H1 (cell line): ENCODE results near the gene FOXN3. TPM values are rescaled to one million over a fixed set of nuclear protein-coding genes. Genes with fewer than 3 reads are reported as not detected.

Experiments
- CTCF ChIA-PET: fragments of 300-600 bp; sonication (Branson Sonifier 250); formaldehyde crosslinking; loops from one replicate; lab custom pipeline; 2021; ENCODE audit not compliant: partially characterized antibody; lab: Charles Lee
- POLR2A ChIA-PET: fragments of 300-600 bp; sonication (Branson Sonifier 250); formaldehyde crosslinking; loops from one replicate; lab custom pipeline; 2021; ENCODE audit warnings: inconsistent platforms; ENCODE audit not compliant: partially characterized antibody; lab: Charles Lee
- DNase-seq, 2 experiments: peaks; one replicate each; pipeline versions ENCODE4 v3.0.0 to v3.0.0-alpha.2; 2010 to 2022; ENCODE audit warnings: low spot score in 2 of 2, low read depth in 1 of 2, mixed read lengths in 1 of 2
- FAIRE-seq: peaks from 2 replicates; lab custom pipeline; 2011; peaks lifted over from hg19 to GRCh38; lab: Jason Lieb, UNC
- H2AFZ ChIP-seq: 2 replicates; pipeline ENCODE4 v1.8.1; 2012; ENCODE audit warnings: low read length, inconsistent platforms
- H2AK5ac ChIP-seq: 2 replicates; pipeline ENCODE4 v1.6.1; 2013; ENCODE audit warnings: low read depth, low read length
- H2BK120ac ChIP-seq: replicated peaks from 2 replicates; pipeline ENCODE3; 2013; ENCODE audit warnings: low read depth, low read length, inconsistent platforms
- H2BK12ac ChIP-seq: 2 replicates; pipeline ENCODE4 v1.6.1; 2013; ENCODE audit warnings: low read depth, low read length
- H2BK15ac ChIP-seq: 2 replicates; pipeline ENCODE4 v1.6.1; 2013; ENCODE audit warnings: low read length
- H2BK20ac ChIP-seq: 2 replicates; pipeline ENCODE4 v1.6.1; 2013; ENCODE audit warnings: low read length
- H2BK5ac ChIP-seq: 2 replicates; pipeline ENCODE4 v1.6.1; 2013; ENCODE audit warnings: low read depth, low read length
- H3K14ac ChIP-seq: 2 replicates; pipeline ENCODE4 v1.6.1; 2013; ENCODE audit warnings: inconsistent platforms; ENCODE audit not compliant: insufficient read length
- H3K18ac ChIP-seq: 2 replicates; pipeline ENCODE4 v1.6.1; 2013; ENCODE audit warnings: low read length; ENCODE audit errors: extremely low read depth
- H3K23ac ChIP-seq: 2 replicates; pipeline ENCODE4 v1.6.1; 2013; ENCODE audit warnings: inconsistent platforms; ENCODE audit not compliant: insufficient read length
- H3K23me2 ChIP-seq: 2 replicates; pipeline ENCODE4 v1.6.1; 2013; ENCODE audit warnings: low read depth, low read length
- H3K27ac ChIP-seq: 2 replicates; pipeline ENCODE4 v1.6.1; 2011; ENCODE audit warnings: low read depth, low read length, inconsistent platforms
- H3K27me3 ChIP-seq, 4 experiments: replicated peaks in 1 of 4; 1 replicate in 1 of 4; 2 replicates in 3 of 4; pipeline versions ENCODE4 v1.6.1 to v1.8.1; 2011 to 2013; ENCODE audit warnings: low read length in 3 of 4, mild to moderate bottlenecking in 3 of 4, inconsistent platforms in 2 of 4, mixed read lengths in 2 of 4, moderate library complexity in 1 of 4; ENCODE audit not compliant: control insufficient read depth in 3 of 4, insufficient read depth in 3 of 4; ENCODE audit errors: extremely low read depth in 1 of 4
- H3K36me3 ChIP-seq, 4 experiments: 2 replicates each; pipeline versions ENCODE4 v1.6.1 to v1.8.1; 2011 to 2013; ENCODE audit warnings: mild to moderate bottlenecking in 4 of 4, low read length in 3 of 4, moderate library complexity in 2 of 4, control low read depth in 1 of 4, inconsistent platforms in 1 of 4; ENCODE audit not compliant: insufficient read depth in 4 of 4, control insufficient read depth in 2 of 4
- H3K4ac ChIP-seq: replicated peaks from 2 replicates; pipeline ENCODE3; 2013; ENCODE audit warnings: low read length, low read depth, mixed read lengths, inconsistent platforms; ENCODE audit not compliant: insufficient read length
- H3K4me1 ChIP-seq, 4 experiments: replicated peaks in 1 of 4; 1 replicate in 1 of 4; 2 replicates in 3 of 4; pipeline versions ENCODE4 v1.6.1 to v1.8.1; 2011 to 2013; ENCODE audit warnings: low read length in 3 of 4, inconsistent platforms in 2 of 4, mixed read lengths in 1 of 4; ENCODE audit not compliant: insufficient read depth in 4 of 4, control insufficient read depth in 3 of 4
- H3K4me2 ChIP-seq, 2 experiments: 2 replicates each; pipeline versions ENCODE4 v1.6.1 to v1.8.1; 2011 to 2013; ENCODE audit warnings: low read depth in 2 of 2, low read length in 2 of 2, control low read depth in 1 of 2, inconsistent platforms in 1 of 2, mild to moderate bottlenecking in 1 of 2; ENCODE audit not compliant: insufficient read depth in 1 of 2
- H3K4me3 ChIP-seq, 4 experiments: fragments of 200-600, 300-600 bp in 1 of 4; sonication (generic), shearing (Covaris generic), sonication (Bioruptor Twin) in 1 of 4; 2 replicates each; pipeline versions ENCODE4 v1.5.1 to v1.8.1; 2011 to 2016; ENCODE audit warnings: low read length in 4 of 4, low read depth in 3 of 4, control low read depth in 2 of 4, inconsistent platforms in 2 of 4, mild to moderate bottlenecking in 2 of 4, mixed read lengths in 1 of 4, moderate library complexity in 1 of 4; ENCODE audit not compliant: insufficient read depth in 2 of 4; ENCODE audit errors: extremely low read depth in 1 of 4
- H3K56ac ChIP-seq: replicated peaks from 2 replicates; pipeline ENCODE3; 2013; ENCODE audit warnings: low read depth, mild to moderate bottlenecking, mixed read lengths, low read length, inconsistent platforms; ENCODE audit not compliant: insufficient read length
- H3K79me1 ChIP-seq: 2 replicates; pipeline ENCODE4 v1.6.1; 2013; ENCODE audit warnings: low read depth, low read length, control low read depth
- H3K79me2 ChIP-seq, 2 experiments: 2 replicates each; pipeline versions ENCODE4 v1.6.1 to v1.8.1; 2012 to 2013; ENCODE audit warnings: low read length in 2 of 2, mild to moderate bottlenecking in 2 of 2, inconsistent platforms in 1 of 2; ENCODE audit not compliant: insufficient read depth in 2 of 2, control insufficient read depth in 1 of 2
- H3K9ac ChIP-seq, 4 experiments: replicated peaks in 1 of 4; 1 replicate in 1 of 4; 2 replicates in 3 of 4; pipeline versions ENCODE4 v1.6.1 to v1.8.1; 2011 to 2013; ENCODE audit warnings: low read depth in 3 of 4, low read length in 3 of 4, control low read depth in 2 of 4, mild to moderate bottlenecking in 2 of 4, moderate library complexity in 2 of 4, inconsistent platforms in 1 of 4; ENCODE audit errors: extremely low read depth in 1 of 4
- H3K9me3 ChIP-seq, 2 experiments: 2 replicates each; pipeline versions ENCODE4 v1.6.1 to v1.8.1; 2012 to 2013; ENCODE audit warnings: mild to moderate bottlenecking in 2 of 2, moderate library complexity in 2 of 2, control low read depth in 1 of 2, inconsistent platforms in 1 of 2, low read depth in 1 of 2, low read length in 1 of 2, mixed read lengths in 1 of 2; ENCODE audit not compliant: insufficient read depth in 2 of 2
- H4K20me1 ChIP-seq, 2 experiments: replicated peaks in 1 of 2; 2 replicates each; pipeline versions ENCODE3 to v1.8.1; 2011 to 2013; ENCODE audit warnings: inconsistent platforms in 2 of 2, low read length in 2 of 2, mild to moderate bottlenecking in 1 of 2; ENCODE audit not compliant: insufficient read depth in 2 of 2, control insufficient read depth in 1 of 2
- H4K5ac ChIP-seq: 2 replicates; pipeline ENCODE4 v1.6.1; 2013; ENCODE audit warnings: low read length, low read depth, mixed read lengths, inconsistent platforms; ENCODE audit not compliant: insufficient read length
- H4K8ac ChIP-seq: 2 replicates; pipeline ENCODE4 v1.8.0; 2013; ENCODE audit warnings: mild to moderate bottlenecking, moderate library complexity, low read length, inconsistent platforms; ENCODE audit not compliant: insufficient read depth; ENCODE audit errors: extremely low read depth
- H4K91ac ChIP-seq: replicated peaks from 2 replicates; pipeline ENCODE3; 2013; ENCODE audit warnings: low read length, mixed read lengths, inconsistent platforms; ENCODE audit not compliant: insufficient read length
- CHD2 ChIP-seq: IDR thresholded peaks from 2 replicates; pipeline ENCODE4 v1.6.1; 2012; ENCODE audit warnings: low read length, improper control_type of control experiment
- CTBP2 ChIP-seq: IDR thresholded peaks from 2 replicates; pipeline ENCODE4 v1.7.0; 2011; ENCODE audit warnings: borderline replicate concordance, mild to moderate bottlenecking, moderate library complexity, mixed read lengths, low read length; ENCODE audit not compliant: insufficient read depth, insufficient read length
- GABPA ChIP-seq: IDR thresholded peaks from 2 replicates; pipeline ENCODE4 v1.6.1; 2011; ENCODE audit warnings: mild to moderate bottlenecking, low read length, moderate library complexity, borderline replicate concordance; ENCODE audit not compliant: insufficient read depth
- RAD21 ChIP-seq, 2 experiments: IDR thresholded peaks in 1 of 2; conservative IDR thresholded peaks in 1 of 2; 2 replicates each; pipeline ENCODE4 v1.6.1; 2011; ENCODE audit warnings: low read depth in 2 of 2, low read length in 2 of 2, improper control_type of control experiment in 1 of 2, inconsistent platforms in 1 of 2, mild to moderate bottlenecking in 1 of 2, moderate library complexity in 1 of 2
- SAP30 ChIP-seq: fragments of 300-600 bp; sonication (generic); IDR thresholded peaks from 2 replicates; pipeline ENCODE4 v1.7.1; 2012; ENCODE audit warnings: low read length, moderate library complexity, mild to moderate bottlenecking, inconsistent platforms; ENCODE audit not compliant: insufficient read depth, insufficient replicate concordance
- SIX5 ChIP-seq: IDR thresholded peaks from 2 replicates; pipeline ENCODE4 v1.6.1; 2011; ENCODE audit warnings: mild to moderate bottlenecking, low read depth, low read length
- SUZ12 ChIP-seq: fragments of 200-600 bp; sonication (generic); IDR thresholded peaks from 2 replicates; pipeline ENCODE4 v1.6.1; 2012; ENCODE audit warnings: mild to moderate bottlenecking, inconsistent platforms, low read length, moderate library complexity, mixed read lengths
- TCF12 ChIP-seq: IDR thresholded peaks from 2 replicates; pipeline ENCODE4 v1.6.1; 2011; ENCODE audit warnings: low read depth, mild to moderate bottlenecking, low read length
- WGBS, 2 experiments: shearing (Covaris generic) in 1 of 2; methylation state at CpG; one replicate each; pipeline versions ENCODE4 v1.1.6 to v1.1.7; 2013 to 2015; ENCODE audit warnings: low lambda C conversion rate in 2 of 2, mixed read lengths in 2 of 2, inconsistent platforms in 1 of 2, low coverage in 1 of 2, missing lambda C conversion rate in 1 of 2; ENCODE audit not compliant: insufficient replicate concordance in 2 of 2, insufficient coverage in 1 of 2, insufficient read length in 1 of 2; ENCODE audit errors: extremely low coverage in 1 of 2, missing lambda C conversion rate in 1 of 2; 5-methylcytosine and 5-hydroxymethylcytosine counted together
- polyA plus RNA-seq, 7 experiments: library from polyadenylated mRNA; depleted of rRNA in 3 of 7; stranded (reverse) in 5 of 7; unstranded in 2 of 7; fragments of >200 nt in 5 of 7; fragments of 200-250 nt in 2 of 7; gene quantifications; 1 replicate in 5 of 7; 2 replicates in 1 of 7; 4 replicates in 1 of 7; pipeline versions ENCODE4 v1.2.1 to v1.2.3, GENCODE V29; 2011 to 2013; ENCODE audit warnings: missing spikeins in 2 of 7, mixed read lengths in 2 of 7
- total RNA-seq: library from RNA; stranded (reverse); fragmentation: NEBNext Ultra II Directional; extraction: Animal tissue kit (Norgen Biotek cat#: 25700); gene quantifications from 2 replicates; pipeline ENCODE4 v1.2.1, GENCODE V29; 2021

Gene FOXN3
- total and polyA plus RNA-seq, 2 of the 8 experiments (the other 6 are each of a cell fraction or from before 2014, with no cell fraction given) = 52.6 to 178 TPM

DNA sequence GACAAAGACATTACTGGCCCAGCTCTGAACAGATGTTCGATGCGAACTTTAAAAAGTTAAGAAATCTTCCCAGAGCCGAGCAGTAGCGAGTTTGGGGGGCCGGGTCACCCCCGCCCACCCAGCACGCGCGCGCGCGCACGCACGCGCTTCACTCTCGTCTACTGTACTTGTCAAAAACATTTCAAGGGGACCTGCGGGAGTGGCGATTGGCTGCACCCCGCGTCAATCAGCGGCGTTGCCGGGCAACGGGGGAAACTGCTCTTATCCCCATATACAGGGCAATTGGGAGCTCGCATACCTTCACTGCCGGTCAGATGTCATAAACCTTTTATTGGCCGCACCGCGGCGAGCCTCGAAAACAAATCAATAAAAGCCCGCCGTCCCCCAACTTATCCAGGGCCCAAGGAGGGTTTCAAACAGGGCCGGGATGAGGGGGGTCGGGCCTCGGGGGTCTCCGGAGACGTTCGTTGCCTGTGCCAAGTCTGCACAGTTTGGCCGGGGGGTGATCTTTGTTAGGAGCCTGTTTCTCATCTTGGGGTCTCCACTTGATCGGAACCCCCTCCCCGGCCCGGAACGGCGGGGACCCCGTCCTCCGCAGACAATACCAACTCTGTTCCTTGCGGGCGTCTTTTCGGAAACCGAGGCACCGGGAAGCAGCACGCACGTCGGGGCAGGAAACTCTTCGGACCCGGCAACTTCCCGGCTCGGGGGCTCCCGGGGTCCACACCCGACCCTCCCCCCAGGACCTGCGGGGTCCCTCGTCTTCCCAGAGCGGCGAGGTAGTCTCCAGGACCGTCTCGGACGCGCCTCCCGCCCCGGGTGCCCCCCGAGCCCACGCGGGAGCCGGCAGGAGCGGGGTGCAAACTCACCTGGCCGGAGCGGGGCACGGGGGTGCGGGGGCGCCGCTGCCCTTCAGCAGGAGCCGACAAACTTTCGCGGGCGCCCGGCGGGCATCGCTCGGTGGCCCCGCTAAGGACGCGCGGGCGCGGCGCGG is 734 bp downstream of the FOXN3 start:
- POLR2A ChIA-PET = interaction anchor here (0.6 to 1.6 kb wide), 12 partner anchors 10 to 375 kb away, joined by 3 to 7 read pairs (median 3); no protein-coding TSS in a partner anchor
- Histone ChIP-seq H4K20me1 (peaks cover 2% of the 10 kb centered on the region in 2 experiments), H3K14ac (no peak overlapping the region), H2AFZ (no peak overlapping the region), H3K4me2 (peak overlapping the region; percentile 70 to 81), H3K9ac (peak overlapping the region; percentile 67 to 87 (median 81); a peak in 6 of 7 replicates), H3K4ac (no peak overlapping the region), H2AK5ac (no peak overlapping the region), H3K27ac (peak overlapping the region; percentile 82), H2BK12ac (no peak overlapping the region), H3K79me2 (peaks cover 41 to 81% of the 10 kb centered on the region in 2 experiments), H3K56ac (peak overlapping the region; percentile 65), H2BK5ac (no peak overlapping the region), H4K8ac (peak overlapping the region; percentile 78; the same call in 1 of the 2 replicates), H2BK20ac (no peak overlapping the region), H3K27me3 (no peaks in the 10 kb centered on the region), H3K23me2 (peaks cover 5% of the 10 kb centered on the region; the same call in 1 of the 2 replicates), H3K36me3 (peaks cover 2 to 17% (median 14%) of the 10 kb centered on the region in 4 experiments; a peak in 6 of 8 replicates), H3K9me3 (peaks cover 5% of the 10 kb centered on the region in 2 experiments; a peak in 3 of 4 replicates), H3K79me1 (0 out of 2 replicates have a peak, but pooled peaks cover 3% of the 10 kb centered on the region), H2BK15ac (no peak overlapping the region), H3K23ac (no peak overlapping the region), H3K4me1 (peaks cover 4 to 15% (median 9%) of the 10 kb centered on the region in 4 experiments), H3K18ac (no peak overlapping the region; the same call in 1 of the 2 replicates), H3K4me3 (peak overlapping the region; percentile 74 to 91 (median 84)), H2BK120ac (no peak overlapping the region), H4K91ac (no peak overlapping the region), H4K5ac (peak overlapping the region; percentile 38)
- 1% methylated on average over 63 of the region's 98 CpGs; no CpG with 5 or more reads in 1 of the 2 experiments for WGBS, 2 experiments
- peak; percentile 91 to 100 for DNase-seq
- CTCF ChIA-PET = interaction anchor here (1.2 kb wide), 1 partner anchor 50 kb away, joined by 7 read pairs; no protein-coding TSS in a partner anchor
- no peak for FAIRE-seq
- TF ChIP-seq GABPA = no peak
- TF ChIP-seq RAD21 (IDR thresholded peaks at IDR 0.05 in 1 of 2, conservative IDR thresholded peaks at IDR 0.05 in 1 of 2; ENCODE audit: low read depth in 2 of 2, low read length in 2 of 2) = 0 out of 4 replicates have a peak, but pooled peaks of 1 of the 2 experiments have one; percentile 1
- TF ChIP-seq CHD2 = peak; percentile 82; the same call in 1 of the 2 replicates
- peak; percentile 64 for TF ChIP-seq SAP30
- no peak for TF ChIP-seq TCF12
- TF ChIP-seq SIX5 = no peak
- no peak for TF ChIP-seq SUZ12
- TF ChIP-seq CTBP2 = no peak
